ENCODE measurements around the gene TOX2. TPM values are rescaled to one million over a fixed set of nuclear protein-coding genes. Genes with fewer than 3 reads are reported as not detected.

The TOX2 gene
- total RNA-seq = 0.43 TPM in 2 replicates

GRCh38 chr20:43914311-43915210 lies at the start of gene TOX2:
TSS of gene TOX2 (plus strand) at chr20:43914852. CDS start at chr20:43914892, 40 bp downstream.

Other genes with a start within 250 kb of the TOX2 start
- 1.8 and 2.6 TPM in 2 replicates for gene MYBL2, start 247.7 kb upstream of the TOX2 start, total RNA-seq
- 0.09 TPM in 1 of 2 replicates, not detected in the other for gene GTSF1L, start 187.8 kb upstream of the TOX2 start, total RNA-seq

Data from dermis lymphatic vessel endothelial cell (primary cell).